GM18909 (cell line): ENCODE measurements around the gene ZBTB7C.

ENCODE experiments used
- ATAC-seq: cut with Tn5 transposase; IDR thresholded peaks from one replicate; pipeline ENCODE4 v1.9.1; 2021; ENCODE audit warnings: mild to moderate bottlenecking; ENCODE audit not compliant: unreplicated experiment, poor library complexity

Gene ZBTB7C

DNA sequence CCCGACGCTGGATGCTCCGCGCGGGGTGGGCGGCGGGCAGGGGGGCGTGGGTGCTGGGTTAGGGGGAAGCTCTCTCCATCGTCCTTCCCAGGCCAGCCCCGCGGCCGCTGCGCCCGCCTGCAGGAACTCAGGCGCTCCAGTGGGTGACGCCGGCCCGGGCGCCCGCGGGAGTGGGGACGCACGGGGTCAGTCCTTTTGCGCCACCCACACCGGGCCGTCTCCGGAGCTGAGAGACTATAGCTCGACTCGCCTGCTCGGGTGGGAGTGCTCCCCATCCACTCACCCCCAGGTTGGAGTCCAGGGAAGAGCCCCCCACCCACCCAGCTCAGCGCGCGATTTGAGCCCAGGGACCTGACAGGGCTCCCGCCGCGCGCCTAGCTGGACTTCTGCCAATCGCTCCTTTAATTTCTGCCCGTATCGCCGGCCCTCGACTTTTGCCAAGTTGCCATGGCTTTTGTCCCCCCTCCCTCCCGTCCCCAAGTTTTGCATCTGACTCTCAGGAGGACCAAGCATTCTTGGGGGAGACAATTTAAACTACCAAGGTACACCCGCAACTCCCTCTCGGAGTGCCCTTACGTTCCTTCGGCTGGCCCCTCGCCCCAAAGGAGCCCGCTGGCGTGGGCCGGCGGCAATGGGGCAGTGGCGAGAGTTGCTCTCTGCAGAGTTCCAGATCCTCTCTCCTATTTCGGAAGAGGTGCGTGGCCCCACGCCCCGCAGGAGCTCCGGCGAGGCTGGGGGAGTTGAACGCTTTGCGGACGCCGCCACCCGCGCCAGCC is 272.9 kb downstream of the ZBTB7C start:
- no peak for ATAC-seq

DNA sequence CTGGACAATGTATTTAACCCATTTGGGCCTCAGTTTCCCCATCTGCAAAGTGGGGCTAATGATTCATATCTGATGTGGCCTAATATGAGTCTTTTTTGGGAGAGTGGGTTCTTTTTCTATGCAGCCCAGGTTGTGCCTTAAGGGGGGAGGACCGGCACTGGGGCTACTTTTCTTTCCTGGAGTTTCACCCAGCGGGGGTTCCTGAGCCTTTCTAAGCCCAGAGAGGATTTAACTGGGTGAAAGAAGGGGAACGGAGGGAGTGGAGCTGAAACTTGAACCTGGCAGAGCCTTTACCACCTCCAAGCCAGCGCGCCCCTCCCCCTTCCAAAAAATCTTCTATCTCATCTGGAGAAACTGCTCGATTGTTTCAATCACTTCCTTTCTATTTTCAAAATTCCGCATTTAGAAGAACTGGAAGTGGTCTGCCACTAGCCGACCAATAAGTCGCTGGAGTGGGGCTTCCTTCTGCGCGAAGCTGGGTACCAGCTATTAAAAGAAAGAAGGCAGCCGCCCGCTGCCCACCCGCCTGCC is 273.7 kb downstream of the ZBTB7C start:
- ATAC-seq: no peak

DNA sequence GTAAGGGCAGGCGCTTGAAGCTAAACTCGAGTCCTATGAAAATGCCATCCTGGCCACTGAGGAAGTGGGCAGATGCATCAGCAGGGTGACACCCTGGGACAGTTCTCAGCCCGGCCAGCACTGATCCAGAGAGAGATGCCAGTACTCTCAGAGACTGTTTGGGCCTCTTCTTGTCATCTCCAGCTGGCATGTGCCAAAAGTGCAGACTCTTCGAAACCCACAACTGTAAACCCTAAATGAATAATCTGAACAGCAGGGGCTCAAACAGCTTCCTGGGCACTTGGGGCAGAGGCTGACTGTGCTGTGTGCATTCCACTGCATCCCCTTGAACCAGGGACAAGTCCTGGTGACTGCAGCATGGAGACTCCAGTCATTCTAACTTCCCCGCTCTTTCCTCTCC is 274.6 kb downstream of the ZBTB7C start:
- ATAC-seq: no peak

DNA sequence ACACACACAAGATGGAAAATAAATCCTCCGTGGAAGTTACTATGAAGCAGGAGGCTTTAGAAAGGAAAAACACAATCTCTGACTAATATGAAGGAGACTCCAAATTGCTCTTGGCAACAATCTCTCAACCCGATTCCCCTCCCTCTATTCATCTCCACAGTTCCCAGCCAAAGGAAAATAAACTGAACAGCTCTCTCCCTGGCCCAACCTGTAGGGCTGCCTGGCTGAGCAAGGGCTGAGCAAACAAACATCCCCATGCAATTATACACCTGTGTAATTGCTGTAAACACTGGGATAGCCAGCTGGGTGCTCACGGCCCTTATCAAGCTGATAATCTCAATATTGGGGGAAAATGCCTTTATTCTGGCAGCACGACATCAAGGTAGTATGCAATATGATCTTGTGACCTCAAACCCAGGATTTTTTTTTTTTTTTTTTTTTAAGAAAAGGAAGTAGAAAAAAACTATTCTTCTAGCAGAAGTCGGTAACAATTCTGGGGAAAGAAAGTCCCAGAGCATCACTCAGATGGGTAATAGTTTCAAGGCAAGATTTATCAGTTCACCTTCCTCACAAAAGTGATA is 275.4 kb downstream of the ZBTB7C start:
- ATAC-seq: no peak

DNA sequence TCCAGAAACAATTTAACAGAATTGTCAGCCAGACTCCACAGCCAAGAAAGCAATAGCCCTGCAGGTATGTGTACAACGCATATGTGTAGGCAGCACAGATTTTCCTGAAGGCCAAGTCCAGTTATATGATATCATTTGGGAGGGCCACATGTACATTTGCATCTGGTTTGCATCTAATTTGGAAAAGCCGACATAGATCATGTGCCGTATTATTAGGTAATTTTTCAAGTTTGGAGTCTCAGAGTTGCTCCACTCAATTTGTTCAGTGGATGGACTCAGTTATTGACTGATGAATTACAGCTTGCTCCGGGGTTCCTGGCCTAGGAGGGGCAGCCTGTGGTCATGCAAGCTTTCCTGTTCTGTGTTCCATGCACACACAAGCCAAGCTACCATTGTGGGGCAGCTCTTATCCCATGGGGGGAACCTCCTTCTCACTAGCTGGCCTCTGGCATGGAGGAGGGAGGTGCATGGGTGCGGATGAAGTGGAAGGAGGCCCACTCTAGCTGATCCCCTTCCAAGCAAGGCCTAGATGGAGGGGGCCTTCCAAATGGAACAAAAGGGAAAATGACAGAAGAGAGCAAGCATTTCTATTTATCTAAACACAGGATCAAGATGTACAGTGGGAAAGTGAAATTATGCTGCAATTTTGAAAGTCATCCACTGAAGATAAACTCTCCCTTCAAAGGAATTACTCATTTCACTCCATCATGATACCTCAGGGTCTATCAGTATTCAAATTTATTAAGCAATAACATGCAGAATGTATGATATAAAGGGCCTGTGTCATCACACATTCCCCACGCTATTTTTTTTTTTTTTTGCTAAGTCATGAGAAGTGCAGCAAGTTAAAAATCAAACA is 276.2 kb downstream of the ZBTB7C start:
- no peak for ATAC-seq

DNA sequence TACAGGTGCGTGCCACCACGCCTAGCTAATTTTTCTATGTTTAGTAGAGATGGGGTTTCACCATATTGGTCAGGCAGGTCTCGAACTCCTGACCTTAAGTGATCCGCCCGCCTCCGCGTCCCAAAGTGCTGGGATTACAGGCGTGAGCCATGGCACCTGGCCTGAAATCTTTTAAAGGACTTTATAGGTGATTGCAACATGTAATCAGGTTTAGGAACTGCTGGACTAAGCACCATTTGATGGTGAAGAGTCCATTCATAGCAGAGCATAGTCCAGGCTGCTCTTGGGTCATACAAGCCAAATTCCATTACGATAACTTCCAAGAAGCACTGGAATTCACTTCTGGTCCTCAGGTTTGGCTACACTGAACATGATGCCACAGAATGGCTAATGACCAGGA is 278.1 kb downstream of the ZBTB7C start:
- no peak for ATAC-seq

DNA sequence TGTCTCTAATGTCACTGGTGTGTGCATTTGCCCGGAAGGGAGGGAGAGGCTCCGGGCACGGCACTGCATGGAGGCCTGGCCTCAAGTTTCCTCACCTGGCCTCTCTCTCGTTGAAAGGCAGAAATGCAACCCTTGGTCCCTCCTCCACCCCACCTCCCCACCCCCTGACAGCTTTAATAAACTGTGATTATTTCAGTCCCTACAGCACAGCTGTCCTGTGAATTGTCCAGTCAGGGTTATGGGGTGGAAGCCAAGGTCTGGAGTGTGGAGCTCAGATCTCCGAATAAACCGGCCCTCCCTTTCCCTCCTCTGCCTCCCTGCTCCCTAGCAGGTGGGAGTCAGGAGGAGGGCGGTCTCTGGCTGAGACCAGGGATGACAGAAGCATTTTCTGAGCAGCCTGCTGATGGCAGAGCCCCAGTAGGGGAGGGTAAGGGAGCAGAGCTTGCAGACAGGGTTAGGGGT is 279.5 kb downstream of the ZBTB7C start:
- ATAC-seq: no peak

DNA sequence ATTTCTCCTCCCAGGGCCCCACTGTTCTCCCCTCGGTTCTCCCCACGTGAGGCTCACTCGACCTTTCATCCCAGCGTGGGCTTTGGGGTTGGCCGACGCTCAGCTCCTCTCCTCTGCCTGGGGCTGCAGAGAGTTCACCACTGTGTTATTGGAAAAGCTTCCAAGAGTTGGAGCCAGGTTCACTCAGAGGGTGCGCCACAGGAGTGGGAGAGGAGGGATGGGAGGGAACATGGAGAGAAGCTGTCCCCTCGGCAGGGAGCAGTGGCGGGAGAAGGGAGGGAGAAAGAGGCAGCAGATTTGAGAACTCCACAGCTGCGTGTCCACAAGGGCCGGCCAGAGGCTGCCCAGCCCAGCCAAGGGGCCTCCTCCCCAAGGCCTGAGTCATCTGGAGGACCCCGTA is 281.6 kb downstream of the ZBTB7C start:
- no peak for ATAC-seq

DNA sequence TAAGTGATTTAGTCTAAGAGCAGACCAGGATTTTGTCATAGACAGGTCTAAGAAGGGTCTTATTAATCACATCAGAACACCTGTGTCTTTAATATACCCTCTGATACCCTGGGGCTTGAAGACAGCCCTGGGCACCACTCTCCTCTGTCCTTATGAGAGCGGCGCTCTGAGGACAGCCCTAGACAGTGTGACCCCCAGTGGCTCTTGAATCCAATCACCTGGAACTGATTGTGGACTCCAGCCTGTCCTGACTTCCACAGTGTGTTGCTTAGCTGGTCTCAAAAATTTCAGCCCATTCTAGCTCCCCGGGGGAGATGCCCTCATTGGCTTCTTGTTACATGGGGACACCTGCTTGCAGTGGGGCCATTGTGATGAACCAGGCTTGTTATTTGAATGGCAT is 282.9 kb downstream of the ZBTB7C start:
- no peak for ATAC-seq

DNA sequence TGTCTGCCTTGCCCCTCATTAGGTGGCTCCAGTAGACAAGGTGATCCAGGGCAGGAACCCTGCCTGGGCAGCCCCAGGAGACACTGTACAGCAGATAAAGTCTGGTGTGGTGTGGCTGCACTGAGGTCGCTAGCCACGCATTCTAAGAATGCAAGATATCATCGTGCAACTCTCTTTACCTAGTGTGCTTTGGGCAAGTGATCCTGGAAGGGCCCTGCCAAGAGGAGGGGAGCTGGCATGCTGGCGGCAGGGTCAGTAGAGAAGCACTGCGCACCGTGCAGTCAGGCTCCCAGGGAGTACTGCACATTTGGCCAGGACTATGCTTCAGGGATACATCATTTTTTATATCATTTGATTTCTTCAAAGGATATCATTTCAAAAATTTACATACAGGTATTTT is 283.5 kb downstream of the ZBTB7C start:
- no peak for ATAC-seq

DNA sequence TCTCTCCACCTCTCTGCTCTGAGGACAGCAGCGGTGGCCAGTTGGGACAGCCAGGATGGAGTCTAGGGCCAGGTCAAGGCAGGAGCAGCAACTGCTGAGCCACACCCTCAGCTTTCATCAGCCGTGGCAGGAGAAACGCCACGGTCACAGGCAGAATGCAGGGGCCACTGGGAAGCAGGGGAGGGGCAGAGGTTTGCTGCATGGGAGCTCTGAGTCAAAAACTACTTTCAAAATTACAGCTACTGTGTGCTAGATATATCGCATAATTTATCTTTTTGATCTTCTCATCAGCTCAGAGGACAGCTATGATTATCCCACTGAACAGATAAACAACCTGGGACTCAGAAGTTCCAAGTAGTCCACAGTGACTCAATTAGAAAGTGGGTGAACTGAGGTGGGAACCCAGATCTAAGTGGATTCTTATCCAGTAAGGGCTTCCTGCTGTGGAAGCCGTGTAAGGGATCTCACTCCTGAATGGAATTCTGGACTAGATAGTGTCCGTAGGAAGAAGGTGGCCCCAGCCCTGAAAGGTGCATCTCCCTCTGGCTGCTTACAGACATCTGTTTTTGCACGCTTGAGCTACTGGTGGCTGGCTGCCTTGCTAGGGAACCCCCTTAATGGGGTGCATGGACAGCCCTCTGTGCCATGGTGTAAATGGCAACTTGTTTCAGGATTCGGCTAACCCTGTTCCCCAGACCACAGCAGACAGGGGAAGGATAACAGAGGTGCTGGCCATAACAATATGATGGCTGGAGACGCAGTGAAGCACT is 284.1 kb downstream of the ZBTB7C start:
- ATAC-seq: no peak

DNA sequence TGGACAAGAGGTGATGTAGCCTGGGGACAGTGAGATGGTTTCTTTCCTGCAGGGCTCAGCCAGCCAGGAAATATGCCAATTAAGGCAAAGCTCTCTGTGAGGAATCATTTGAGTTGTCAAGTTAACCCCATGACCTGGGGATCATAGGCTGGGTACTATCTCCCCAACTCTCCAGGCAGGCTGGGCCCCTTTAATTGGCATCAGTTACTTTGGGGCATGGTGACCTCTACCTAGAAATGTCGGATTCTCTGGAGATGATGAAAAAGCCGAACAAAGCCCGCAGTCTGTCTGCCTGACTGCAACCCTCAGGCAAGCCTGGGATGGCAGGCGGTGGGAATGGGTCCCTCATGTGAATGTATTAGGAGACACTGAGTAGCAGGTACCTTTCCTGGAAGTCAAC is 285.2 kb downstream of the ZBTB7C start:
- ATAC-seq: no peak

DNA sequence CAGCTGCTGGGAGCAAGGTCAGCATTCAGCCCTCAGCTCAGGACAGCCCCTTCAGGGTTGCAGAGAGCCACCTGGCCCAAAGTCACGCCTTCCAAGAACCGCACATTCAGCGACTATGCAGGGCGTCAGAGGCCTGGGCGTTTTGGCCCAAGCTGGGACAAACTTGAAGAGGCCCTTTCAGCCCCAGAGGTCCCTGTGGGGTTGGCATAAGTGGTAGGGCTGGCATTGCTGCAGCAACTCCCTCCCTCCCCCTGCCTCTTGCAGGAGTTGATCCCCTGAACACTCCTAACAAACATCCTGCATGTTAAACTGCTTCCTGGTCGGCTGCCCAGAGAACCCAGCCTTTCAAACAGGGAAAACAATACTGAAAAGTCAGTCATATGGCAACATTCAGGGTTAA is 285.9 kb downstream of the ZBTB7C start:
- no peak for ATAC-seq

DNA sequence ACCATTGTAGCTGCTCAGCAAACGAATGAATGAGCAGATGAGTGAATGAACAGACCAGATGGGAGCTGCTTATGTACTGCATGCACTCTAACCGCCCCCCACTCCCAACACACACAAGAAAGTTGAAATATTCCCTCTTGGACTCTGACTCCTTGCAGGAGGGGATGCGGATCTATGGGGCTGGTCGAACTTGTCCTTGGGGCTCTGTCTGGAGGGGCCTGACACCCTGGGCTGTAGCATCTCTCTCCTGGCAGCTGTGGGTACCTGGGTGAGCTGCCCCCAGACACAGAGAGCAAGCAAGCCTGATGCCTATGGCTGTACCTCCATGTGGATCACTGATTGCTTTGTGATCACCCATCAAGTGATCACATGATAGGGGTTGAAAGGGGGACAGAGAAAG is 286.4 kb downstream of the ZBTB7C start:
- ATAC-seq: no peak

DNA sequence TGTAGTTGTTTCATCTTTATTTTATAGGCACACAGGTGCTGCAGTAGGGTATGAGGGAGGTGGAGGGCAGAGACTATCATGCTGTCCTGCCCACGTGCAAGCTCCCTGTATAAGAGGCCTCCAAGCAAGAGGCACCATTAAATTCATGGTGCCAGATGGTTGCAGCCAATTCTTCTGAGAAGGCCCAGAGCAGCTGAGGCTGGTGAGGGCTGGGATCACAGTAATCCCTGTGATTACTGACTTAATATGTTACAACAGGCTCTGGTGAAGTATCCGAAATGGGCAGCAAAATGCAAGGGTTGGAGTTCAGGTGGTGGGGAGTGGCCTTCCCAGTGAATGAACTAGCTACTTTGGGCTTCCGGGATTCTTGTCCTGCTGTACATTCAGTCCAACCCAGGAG is 286.8 kb downstream of the ZBTB7C start:
- ATAC-seq: no peak

DNA sequence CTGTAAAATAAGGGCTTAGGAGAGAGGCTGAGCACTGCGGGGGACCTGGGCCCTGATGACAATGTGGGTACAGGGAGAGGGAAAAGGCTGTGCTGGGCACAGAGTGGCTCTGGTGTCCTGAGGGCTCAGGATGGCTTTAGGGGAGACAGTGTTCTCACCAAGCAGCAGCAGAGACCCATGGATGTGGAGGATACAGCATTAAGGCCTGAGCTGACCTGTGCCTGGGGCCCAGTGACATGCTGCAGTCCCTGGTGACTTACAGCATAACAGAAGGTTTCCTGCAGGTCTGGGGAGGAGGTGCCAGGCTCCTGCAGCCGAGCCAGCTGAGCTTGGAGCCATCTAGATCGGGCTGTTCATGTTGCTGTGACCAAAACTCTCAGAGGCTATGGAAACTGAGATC is 287.4 kb downstream of the ZBTB7C start:
- no peak for ATAC-seq

DNA sequence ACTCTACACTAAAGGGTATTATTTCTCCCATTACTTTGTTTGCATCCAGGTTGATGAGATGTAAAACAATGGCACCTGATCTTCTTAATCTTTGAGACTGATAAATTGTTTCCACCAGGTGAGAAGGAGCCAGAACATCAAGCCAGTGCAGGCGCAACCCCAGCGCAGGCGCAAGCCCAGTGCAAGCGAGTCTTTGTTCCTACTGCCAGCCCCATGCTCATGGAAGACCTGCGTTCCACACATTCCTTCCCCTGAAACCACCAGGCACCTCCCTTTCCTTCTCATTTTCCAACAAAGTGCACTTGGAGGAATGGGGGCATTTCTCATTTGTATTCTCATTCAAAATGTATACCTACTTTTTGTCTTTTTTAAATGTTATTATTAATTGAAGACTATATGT is 290.0 kb downstream of the ZBTB7C start:
- no peak for ATAC-seq

DNA sequence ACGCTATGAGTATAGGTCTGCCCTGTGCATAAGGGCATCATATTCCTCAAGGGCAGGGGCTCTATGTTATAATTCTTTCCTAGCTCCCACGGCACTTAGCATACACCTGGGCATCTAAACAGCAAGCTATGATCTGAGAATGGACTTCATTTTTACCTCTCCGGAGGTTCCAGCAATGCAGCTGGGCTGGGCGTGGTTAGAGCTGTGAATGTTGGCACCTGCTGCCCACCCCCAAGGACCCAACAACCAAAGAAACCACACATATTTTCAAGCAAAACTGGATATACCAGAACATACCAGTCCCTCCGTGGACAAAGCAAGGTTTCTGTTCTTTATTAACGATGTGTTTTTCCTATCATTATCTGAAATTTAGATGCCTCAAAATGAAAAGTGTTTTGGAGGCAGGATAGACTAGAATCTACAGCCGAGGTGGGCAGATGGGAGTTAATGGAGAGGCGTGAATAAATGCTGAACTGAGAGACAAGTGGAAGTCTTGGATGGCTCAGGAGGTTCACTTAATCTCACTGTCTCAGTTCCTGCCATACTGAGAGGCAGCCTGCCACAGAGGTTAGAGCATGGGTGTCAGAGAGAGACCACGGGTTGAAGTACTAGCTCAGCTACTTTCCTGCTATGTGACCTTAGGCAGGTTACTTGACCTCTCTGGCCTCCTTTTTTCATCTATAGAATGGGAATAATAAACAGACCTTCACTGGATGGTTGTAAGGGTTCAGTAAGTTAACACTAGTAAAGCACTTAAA is 292.1 kb downstream of the ZBTB7C start:
- ATAC-seq: no peak

DNA sequence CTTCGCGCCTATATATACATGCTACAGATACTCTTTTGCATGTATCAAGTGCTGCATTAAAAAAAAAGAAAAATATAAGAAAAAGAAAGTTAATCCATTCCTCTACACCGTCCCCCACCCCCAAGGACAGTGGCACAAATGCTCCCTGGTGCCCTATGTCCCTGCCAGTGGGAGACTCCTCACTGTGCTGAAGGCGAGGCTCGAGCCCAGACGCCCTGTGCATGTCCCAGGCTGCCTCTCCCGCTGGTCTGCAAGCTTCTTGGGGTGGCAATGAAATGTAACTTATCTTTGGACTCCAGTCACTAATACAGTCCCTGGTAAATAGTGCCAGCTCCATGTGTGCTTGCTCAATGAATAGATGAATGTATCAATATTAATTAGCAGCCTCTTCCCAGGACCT is 293.2 kb downstream of the ZBTB7C start:
- ATAC-seq: no peak

DNA sequence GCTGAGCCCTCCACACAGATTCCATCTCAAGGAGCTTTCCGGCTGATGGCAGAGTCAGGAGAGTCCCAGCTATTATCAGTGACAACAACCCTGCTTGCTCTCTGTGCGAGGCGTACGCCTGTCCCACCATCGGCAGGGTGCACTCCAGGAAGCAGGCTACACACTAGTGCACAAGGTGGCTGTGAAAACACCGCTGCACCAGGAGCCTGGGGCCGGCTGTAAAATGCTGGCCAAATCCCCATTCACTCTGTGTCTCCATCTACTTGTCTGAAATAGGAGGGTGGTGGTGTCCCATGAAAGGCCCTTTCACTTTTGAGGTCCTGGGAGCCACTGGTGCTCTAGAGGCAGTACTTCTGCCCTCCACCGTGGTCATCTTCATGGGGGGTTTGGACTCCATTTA is 295.5 kb downstream of the ZBTB7C start:
- ATAC-seq: no peak
